IPS DF 6.9 (cell line): Measurements from ENCODE around the gene FARS2.
A peak's percentile ranks its signal among the peaks of the same experiment; 100 is the strongest.

Experiments
- DNase-seq: peaks from one replicate; pipeline ENCODE4 v3.0.0-alpha.2; 2013; ENCODE audit warnings: low read depth, low spot score
- H3K27ac ChIP-seq: one replicate; pipeline ENCODE4 v1.5.1; 2013; ENCODE audit warnings: low read length, control low read depth
- H3K27me3 ChIP-seq: 2 replicates; pipeline ENCODE4 v1.6.1; 2013; ENCODE audit warnings: mild to moderate bottlenecking, low read length; ENCODE audit not compliant: control insufficient read depth, insufficient read depth
- H3K36me3 ChIP-seq: 2 replicates; pipeline ENCODE4 v1.6.1; 2013; ENCODE audit warnings: low read length; ENCODE audit not compliant: control insufficient read depth, insufficient read depth
- H3K4me1 ChIP-seq: 2 replicates; pipeline ENCODE4 v1.6.1; 2013; ENCODE audit warnings: low read length; ENCODE audit not compliant: control insufficient read depth, insufficient read depth
- H3K4me3 ChIP-seq: 2 replicates; pipeline ENCODE4 v1.5.1; 2013; ENCODE audit warnings: mild to moderate bottlenecking, low read length
- H3K9me3 ChIP-seq: 2 replicates; pipeline ENCODE4 v1.6.1; 2013; ENCODE audit warnings: low read length, inconsistent platforms; ENCODE audit not compliant: control insufficient read depth, insufficient read depth
- WGBS: extraction: QIAGEN DNeasy Blood & Tissue Kit; methylation state at CpG from one replicate; pipeline ENCODE4 v1.1.7; 2013; ENCODE audit warnings: mixed read lengths, missing lambda C conversion rate; ENCODE audit not compliant: insufficient read length, insufficient coverage; 5-methylcytosine and 5-hydroxymethylcytosine counted together

Gene FARS2

GRCh38 chr6:5469101-5469846 is 208.0 kb downstream of the FARS2 start:
- Histone ChIP-seq H3K36me3 (no peaks in the 10 kb centered on the region), H3K9me3 (no peaks in the 10 kb centered on the region), H3K27ac (no peak overlapping the region), H3K4me1 (peaks cover 4% of the 10 kb centered on the region; the same call in 1 of the 2 replicates), H3K4me3 (no peak overlapping the region), H3K27me3 (no peaks in the 10 kb centered on the region)
- 100% methylated on average over 2 of the region's 14 CpGs for WGBS
- DNase-seq: no peak

- Histone ChIP-seq H3K4me1 (peaks cover 4% of the 10 kb centered on the region; the same call in 1 of the 2 replicates), H3K27ac (no peak overlapping the region), H3K36me3 (no peaks in the 10 kb centered on the region), H3K9me3 (no peaks in the 10 kb centered on the region), H3K4me3 (no peak overlapping the region), H3K27me3 (no peaks in the 10 kb centered on the region)
- WGBS: no CpG with 5 or more reads among the region's 8 CpGs
- peak; percentile 33 for DNase-seq
These were observed 209.7 kb downstream of the FARS2 start for GRCh38 chr6:5471044-5471443.

GRCh38 chr6:5471637-5472398 is 210.5 kb downstream of the FARS2 start:
- Histone ChIP-seq H3K36me3 (no peaks in the 10 kb centered on the region), H3K9me3 (no peaks in the 10 kb centered on the region), H3K4me1 (peaks cover 3% of the 10 kb centered on the region; the same call in 1 of the 2 replicates), H3K4me3 (no peak overlapping the region), H3K27me3 (no peaks in the 10 kb centered on the region), H3K27ac (no peak overlapping the region)
- DNase-seq: peak; percentile 57
- no CpG with 5 or more reads among the region's 12 CpGs for WGBS

GRCh38 chr6:5472571-5472970 is 211.3 kb downstream of the FARS2 start:
- no peak overlapping the region for H3K4me3 ChIP-seq
- no peaks in the 10 kb centered on the region for H3K9me3 ChIP-seq
- DNase-seq: no peak
- H3K4me1 ChIP-seq: peaks cover 3% of the 10 kb centered on the region; the same call in 1 of the 2 replicates
- H3K36me3 ChIP-seq: no peaks in the 10 kb centered on the region
- H3K27ac ChIP-seq: no peak overlapping the region
- no peaks in the 10 kb centered on the region for H3K27me3 ChIP-seq
- no CpG with 5 or more reads among the region's 2 CpGs for WGBS

GRCh38 chr6:5475779-5476178 is 214.5 kb downstream of the FARS2 start:
- Histone ChIP-seq H3K9me3 (no peaks in the 10 kb centered on the region), H3K27me3 (no peaks in the 10 kb centered on the region), H3K27ac (no peak overlapping the region), H3K4me1 (peaks cover 3% of the 10 kb centered on the region), H3K36me3 (no peaks in the 10 kb centered on the region), H3K4me3 (no peak overlapping the region)
- no peak for DNase-seq
- WGBS: no CpG with 5 or more reads among the region's 3 CpGs

- Histone ChIP-seq H3K9me3 (no peaks in the 10 kb centered on the region), H3K4me3 (no peak overlapping the region), H3K27ac (no peak overlapping the region), H3K27me3 (no peaks in the 10 kb centered on the region), H3K4me1 (no peaks in the 10 kb centered on the region; the same call in 1 of the 2 replicates), H3K36me3 (no peaks in the 10 kb centered on the region)
- no peak for DNase-seq
- no CpG with 5 or more reads among the region's 6 CpGs for WGBS
These were observed 217.1 kb downstream of the FARS2 start for GRCh38 chr6:5478380-5478779.

- Histone ChIP-seq H3K27me3 (no peaks in the 10 kb centered on the region), H3K27ac (no peak overlapping the region), H3K9me3 (no peaks in the 10 kb centered on the region), H3K4me3 (no peak overlapping the region), H3K36me3 (no peaks in the 10 kb centered on the region), H3K4me1 (no peaks in the 10 kb centered on the region; the same call in 1 of the 2 replicates)
- DNase-seq: no peak
- no CpG with 5 or more reads among the region's 8 CpGs for WGBS
These were observed 219.7 kb downstream of the FARS2 start for GRCh38 chr6:5481033-5481432.

- no peaks in the 10 kb centered on the region for H3K9me3 ChIP-seq
- H3K27me3 ChIP-seq: no peaks in the 10 kb centered on the region
- H3K4me3 ChIP-seq: no peak overlapping the region
- no peaks in the 10 kb centered on the region for H3K36me3 ChIP-seq
- H3K27ac ChIP-seq: no peak overlapping the region
- H3K4me1 ChIP-seq: no peaks in the 10 kb centered on the region; the same call in 1 of the 2 replicates
- WGBS: no CpG with 5 or more reads among the region's 9 CpGs
- no peak for DNase-seq
These were observed 220.4 kb downstream of the FARS2 start for GRCh38 chr6:5481750-5482149.

- H3K27ac ChIP-seq: no peak overlapping the region
- H3K27me3 ChIP-seq: no peaks in the 10 kb centered on the region
- no peaks in the 10 kb centered on the region; the same call in 1 of the 2 replicates for H3K4me1 ChIP-seq
- no peak overlapping the region for H3K4me3 ChIP-seq
- no CpG with 5 or more reads among the region's 3 CpGs for WGBS
- H3K9me3 ChIP-seq: no peaks in the 10 kb centered on the region
- DNase-seq: no peak
- H3K36me3 ChIP-seq: no peaks in the 10 kb centered on the region
These were observed 221.3 kb downstream of the FARS2 start for GRCh38 chr6:5482619-5483018.

GRCh38 chr6:5484692-5485091 is 223.4 kb downstream of the FARS2 start:
- Histone ChIP-seq H3K4me1 (no peaks in the 10 kb centered on the region; the same call in 1 of the 2 replicates), H3K27me3 (no peaks in the 10 kb centered on the region), H3K27ac (no peak overlapping the region), H3K9me3 (no peaks in the 10 kb centered on the region), H3K36me3 (no peaks in the 10 kb centered on the region), H3K4me3 (no peak overlapping the region)
- WGBS: no CpG with 5 or more reads among the region's 3 CpGs
- no peak for DNase-seq
